Panc1 (cell line): ENCODE measurements around the gene C2orf76. TPM values are rescaled to one million over a fixed set of nuclear protein-coding genes. Genes with fewer than 3 reads are reported as not detected.

ENCODE experiments used
- ATAC-seq: fragments of 200-7000 bp; cut with Tn5 transposase; 2 replicates; pipeline ENCODE4 v1.9.1; 2020; ENCODE audit warnings: mild to moderate bottlenecking, moderate library complexity
- BruUV-seq: library from RNA; stranded (reverse); fragments of 400-500 nt; replicated peaks from 2 replicates; lab custom pipeline; 2021; lab: Mats Ljungman, UMichigan
- CTCF ChIA-PET: fragments of 300-600 bp; sonication (Branson Sonifier 250); formaldehyde crosslinking; loops from one replicate; lab custom pipeline; 2022; ENCODE audit warnings: antibody characterized with exemption; lab: Charles Lee
- POLR2A ChIA-PET: fragments of 300-600 bp; sonication (Branson Sonifier 250); formaldehyde crosslinking; loops from one replicate; lab custom pipeline; 2022; ENCODE audit warnings: antibody characterized with exemption; lab: Charles Lee
- DNase-seq: peaks from one replicate; pipeline ENCODE4 v3.0.0-alpha.2; 2010; ENCODE audit warnings: low read depth, low spot score
- H3K27ac ChIP-seq: 2 replicates; pipeline ENCODE4 v1.5.1; 2011; ENCODE audit warnings: mild to moderate bottlenecking, low read length, inconsistent platforms
- H3K27me3 ChIP-seq: fragments of 200-500 bp; sonication (Bioruptor generic); 2 replicates; pipeline ENCODE4 v1.6.0; 2014; ENCODE audit warnings: low read length, inconsistent platforms; ENCODE audit not compliant: control insufficient read depth, insufficient read depth
- H3K36me3 ChIP-seq: fragments of 200-500 bp; sonication (Bioruptor generic); 2 replicates; pipeline ENCODE4 v1.5.1; 2014; ENCODE audit warnings: inconsistent platforms, mild to moderate bottlenecking, low read length, moderate library complexity; ENCODE audit not compliant: control insufficient read depth, insufficient read depth
- H3K4me1 ChIP-seq: 2 replicates; pipeline ENCODE4 v1.5.1; 2011; ENCODE audit warnings: inconsistent platforms, mild to moderate bottlenecking, low read length, moderate library complexity; ENCODE audit not compliant: control insufficient read depth, insufficient read depth
- H3K4me3 ChIP-seq, 2 experiments: 2 replicates each; pipeline ENCODE4 v1.5.1; 2011 to 2012; ENCODE audit warnings: low read depth in 2 of 2, low read length in 2 of 2, mild to moderate bottlenecking in 2 of 2, inconsistent platforms in 1 of 2, moderate library complexity in 1 of 2
- H3K9me3 ChIP-seq: fragments of 200-500 bp; sonication (Bioruptor generic); 2 replicates; pipeline ENCODE4 v1.5.1; 2014; ENCODE audit warnings: low read depth, mild to moderate bottlenecking, inconsistent platforms, low read length, moderate library complexity; ENCODE audit not compliant: control insufficient read depth, insufficient read depth
- CTCF ChIP-seq: fragments of 450-650 bp; IDR thresholded peaks from 2 replicates; pipeline ENCODE4 v1.5.1; 2017; ENCODE audit warnings: mild to moderate bottlenecking
- POLR2AphosphoS5 ChIP-seq: IDR thresholded peaks from 2 replicates; pipeline ENCODE4 v1.6.1; 2012; ENCODE audit warnings: mild to moderate bottlenecking, low read depth, low read length, moderate library complexity
- REST ChIP-seq, 2 experiments: IDR thresholded peaks; 2 replicates each; pipeline ENCODE4 v1.6.1; 2011 to 2012; ENCODE audit warnings: low read depth in 2 of 2, control low read depth in 1 of 2, low read length in 1 of 2, mild to moderate bottlenecking in 1 of 2, moderate library complexity in 1 of 2; ENCODE audit not compliant: insufficient read depth in 1 of 2
- SIN3A ChIP-seq: IDR thresholded peaks from 2 replicates; pipeline ENCODE4 v1.6.1; 2012; ENCODE audit warnings: low read depth, mild to moderate bottlenecking, low read length, moderate library complexity, borderline replicate concordance; ENCODE audit not compliant: insufficient read depth
- TCF7L2 ChIP-seq: IDR thresholded peaks from 2 replicates; pipeline ENCODE4 v1.6.1; 2011; ENCODE audit warnings: mild to moderate bottlenecking, low read depth, low read length, inconsistent platforms
- in situ Hi-C: cut with HindIII; loops from 2 replicates; pipeline ENCODE4 v1.10.0; 2016; ENCODE audit warnings: low sequenced_read_pairs, low pct_unique_long_range_greater_than_20kb
- intact Hi-C: fragments of 100-400 bp; cut with micrococcal nuclease; formaldehyde crosslinking; loops from one replicate; pipeline ENCODE4 v1.10.0; 2022; ENCODE audit not compliant: unreplicated experiment
- total RNA-seq: library from RNA; stranded (reverse); gene quantifications from one replicate; pipeline ENCODE4 v1.2.1, GENCODE V29; 2021; ENCODE audit not compliant: unreplicated experiment

Gene C2orf76
- total RNA-seq, 1 experiment from 2014 or later = 22.7 TPM

GRCh38 chr2:119354860-119355259 is 11.8 kb downstream of the C2orf76 start:
- no TSS peak for BruUV-seq
- H3K9me3 ChIP-seq = no peaks in the 10 kb centered on the region
- intact Hi-C loops (no loop called here), in situ Hi-C loops (no loop called here)
- ATAC-seq (no peak), DNase-seq (no peak)
- H3K4me1 ChIP-seq = no peaks in the 10 kb centered on the region
- ChIA-PET POLR2A (no interaction called here), CTCF (no interaction called here)
- TF ChIP-seq CTCF = no peak
- no peak for TF ChIP-seq SIN3A
- no peak for TF ChIP-seq POLR2AphosphoS5
- no peak for TF ChIP-seq REST (IDR thresholded peaks at IDR 0.05; ENCODE audit: insufficient read depth in 1 of 2, low read depth in 2 of 2, low read length in 1 of 2)
- no peak for TF ChIP-seq TCF7L2
- H3K4me3 ChIP-seq = no peak overlapping the region
- no peak overlapping the region for H3K27ac ChIP-seq
- H3K36me3 ChIP-seq = no peaks in the 10 kb centered on the region
- H3K27me3 ChIP-seq = no peaks in the 10 kb centered on the region

- BruUV-seq = no TSS peak
- intact Hi-C loops (no loop called here), in situ Hi-C loops (no loop called here)
- DNase-seq (no peak), ATAC-seq (no peak)
- Histone ChIP-seq H3K27ac (no peak overlapping the region), H3K9me3 (no peaks in the 10 kb centered on the region), H3K4me3 (no peak overlapping the region), H3K27me3 (no peaks in the 10 kb centered on the region), H3K36me3 (no peaks in the 10 kb centered on the region), H3K4me1 (no peaks in the 10 kb centered on the region)
- ChIA-PET CTCF (no interaction called here), POLR2A (no interaction called here)
- no peak for TF ChIP-seq SIN3A
- no peak for TF ChIP-seq REST (IDR thresholded peaks at IDR 0.05; ENCODE audit: insufficient read depth in 1 of 2, low read depth in 2 of 2, low read length in 1 of 2)
- no peak for TF ChIP-seq POLR2AphosphoS5
- TF ChIP-seq CTCF = no peak
- no peak for TF ChIP-seq TCF7L2
Measured at GRCh38 chr2:119352357-119352756, 14.3 kb downstream of the C2orf76 start.
